DOHH2 (cell line): Measurements from ENCODE around the gene UNC13A.

Experiments
- CTCF ChIP-seq: fragments of 200-600 bp; sonication (generic); IDR thresholded peaks from one replicate; pipeline ENCODE4 v1.5.1; 2014; ENCODE audit warnings: antibody characterized with exemption, mild to moderate bottlenecking, low read depth, low read length; ENCODE audit not compliant: poor library complexity, severe bottlenecking
- EZH2phosphoT487 ChIP-seq: fragments of 200-600 bp; sonication (generic); IDR thresholded peaks from 2 replicates; pipeline ENCODE4 v1.6.1; 2017; ENCODE audit warnings: borderline replicate concordance, mild to moderate bottlenecking, antibody characterized with exemption, low read length, moderate library complexity, mixed read lengths

- TF ChIP-seq CTCF (no peak), EZH2phosphoT487 (no peak)
Measured at GRCh38 chr19:17616961-17617806, 71.0 kb downstream of the UNC13A start.
